PFSK-1 (cell line): ENCODE data around the gene FXYD4.

Source experiments
- POLR2AphosphoS5 ChIP-seq: IDR thresholded peaks from 2 replicates; pipeline ENCODE4 v1.6.1; 2012; ENCODE audit warnings: low read depth, mild to moderate bottlenecking, control low read depth, low read length, moderate library complexity
- SIN3A ChIP-seq: IDR thresholded peaks from 2 replicates; pipeline ENCODE4 v1.6.1; 2012; ENCODE audit warnings: mild to moderate bottlenecking, low read length, moderate library complexity, borderline replicate concordance; ENCODE audit not compliant: insufficient read depth
- TF ChIP-seq, protein P1 (sequence below), 2 experiments: IDR thresholded peaks; 2 replicates each; pipeline versions ENCODE4 v1.6.1 to v1.8.0; 2011 to 2012; ENCODE audit warnings: low read depth in 2 of 2, low read length in 2 of 2, control low read depth in 1 of 2, inconsistent platforms in 1 of 2, mild to moderate bottlenecking in 1 of 2, moderate library complexity in 1 of 2; ENCODE audit not compliant: insufficient read depth in 1 of 2

DNA sequence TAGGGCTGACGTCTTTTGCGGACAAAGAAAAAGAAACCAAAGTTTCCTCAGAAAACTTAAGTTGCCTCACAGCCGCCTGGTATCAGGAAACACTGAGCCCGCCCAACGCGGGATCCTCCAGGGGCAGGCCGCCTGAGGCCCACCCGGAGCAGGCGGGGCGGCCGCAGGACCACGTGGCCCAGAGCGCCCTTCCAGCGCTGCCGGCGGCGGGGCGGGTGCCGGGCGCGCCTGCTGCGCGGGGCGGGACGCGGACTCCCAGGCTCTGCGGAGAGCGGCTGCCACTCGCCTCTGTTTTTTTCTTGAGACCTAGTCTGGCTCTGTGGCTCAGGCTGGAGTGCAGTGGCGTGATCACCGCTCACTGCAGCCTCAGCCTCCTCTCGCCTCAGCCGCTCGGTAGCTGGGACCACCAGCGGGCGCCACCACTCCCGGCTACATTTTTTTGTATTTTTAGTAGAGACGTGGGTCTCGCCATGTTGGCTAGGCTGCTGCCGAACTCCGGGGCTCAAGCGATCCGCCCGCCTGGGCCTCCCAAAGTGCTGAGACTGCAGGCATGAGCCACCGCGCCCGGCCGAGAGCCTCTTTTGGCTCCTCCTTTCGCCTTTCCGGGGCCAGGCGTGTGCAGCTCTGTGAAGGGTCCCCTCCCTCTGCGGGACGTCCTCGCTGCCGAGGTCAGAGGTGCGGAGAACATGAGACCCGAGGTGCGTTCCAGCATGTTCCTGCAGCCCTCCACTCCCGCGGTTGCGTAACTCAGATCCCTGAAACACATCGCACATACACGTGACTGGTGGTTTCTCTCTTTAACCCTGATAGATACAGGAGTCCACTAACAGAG, 49.1 kb downstream of the FXYD4 start:
- TF ChIP-seq, protein P1, sequence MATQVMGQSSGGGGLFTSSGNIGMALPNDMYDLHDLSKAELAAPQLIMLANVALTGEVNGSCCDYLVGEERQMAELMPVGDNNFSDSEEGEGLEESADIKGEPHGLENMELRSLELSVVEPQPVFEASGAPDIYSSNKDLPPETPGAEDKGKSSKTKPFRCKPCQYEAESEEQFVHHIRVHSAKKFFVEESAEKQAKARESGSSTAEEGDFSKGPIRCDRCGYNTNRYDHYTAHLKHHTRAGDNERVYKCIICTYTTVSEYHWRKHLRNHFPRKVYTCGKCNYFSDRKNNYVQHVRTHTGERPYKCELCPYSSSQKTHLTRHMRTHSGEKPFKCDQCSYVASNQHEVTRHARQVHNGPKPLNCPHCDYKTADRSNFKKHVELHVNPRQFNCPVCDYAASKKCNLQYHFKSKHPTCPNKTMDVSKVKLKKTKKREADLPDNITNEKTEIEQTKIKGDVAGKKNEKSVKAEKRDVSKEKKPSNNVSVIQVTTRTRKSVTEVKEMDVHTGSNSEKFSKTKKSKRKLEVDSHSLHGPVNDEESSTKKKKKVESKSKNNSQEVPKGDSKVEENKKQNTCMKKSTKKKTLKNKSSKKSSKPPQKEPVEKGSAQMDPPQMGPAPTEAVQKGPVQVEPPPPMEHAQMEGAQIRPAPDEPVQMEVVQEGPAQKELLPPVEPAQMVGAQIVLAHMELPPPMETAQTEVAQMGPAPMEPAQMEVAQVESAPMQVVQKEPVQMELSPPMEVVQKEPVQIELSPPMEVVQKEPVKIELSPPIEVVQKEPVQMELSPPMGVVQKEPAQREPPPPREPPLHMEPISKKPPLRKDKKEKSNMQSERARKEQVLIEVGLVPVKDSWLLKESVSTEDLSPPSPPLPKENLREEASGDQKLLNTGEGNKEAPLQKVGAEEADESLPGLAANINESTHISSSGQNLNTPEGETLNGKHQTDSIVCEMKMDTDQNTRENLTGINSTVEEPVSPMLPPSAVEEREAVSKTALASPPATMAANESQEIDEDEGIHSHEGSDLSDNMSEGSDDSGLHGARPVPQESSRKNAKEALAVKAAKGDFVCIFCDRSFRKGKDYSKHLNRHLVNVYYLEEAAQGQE (IDR thresholded peaks at IDR 0.05; ENCODE audit: insufficient read depth in 1 of 2, low read depth in 2 of 2, low read length in 2 of 2): no peak
- TF ChIP-seq POLR2AphosphoS5: no peak
- TF ChIP-seq SIN3A: no peak
